Measurements from ENCODE around the gene RASSF7.

- no peak for TF ChIP-seq CTCF (conservative IDR thresholded peaks at IDR 0.05; ENCODE audit: low read length)
- no peak for TF ChIP-seq EZH2phosphoT487 (IDR thresholded peaks at IDR 0.05; ENCODE audit: borderline replicate concordance, low read depth, low read length)
Observed at GRCh38 chr11:601573-602245, 40.9 kb downstream of the RASSF7 start.

Data from OCI-LY7 (cell line).